K562 (cell line): Measurements from ENCODE around the gene SAMD8. TPM values are rescaled to one million over a fixed set of nuclear protein-coding genes. Genes with fewer than 3 reads are reported as not detected.

Source experiments
- CBX8 ChIP-seq: fragments of 200-600 bp; sonication (generic); IDR thresholded peaks from 2 replicates; pipeline ENCODE4 v1.6.1; 2012; ENCODE audit warnings: borderline replicate concordance, mixed run types, low read depth, mild to moderate bottlenecking, moderate library complexity, mixed read lengths, low read length, control low read depth, inconsistent platforms; ENCODE audit not compliant: poor library complexity, severe bottlenecking; ENCODE audit errors: extremely low read depth
- CCNT2 ChIP-seq: IDR thresholded peaks from 2 replicates; pipeline ENCODE4 v1.6.1; 2011; ENCODE audit warnings: borderline replicate concordance, low read depth, mild to moderate bottlenecking, moderate library complexity, mixed read lengths, low read length; ENCODE audit not compliant: insufficient read length; ENCODE audit errors: extremely low read depth
- CHD4 ChIP-seq: fragments of 200-600 bp; sonication (generic); IDR thresholded peaks from 3 replicates; pipeline ENCODE4 v1.6.1; 2012; ENCODE audit warnings: low read depth, mild to moderate bottlenecking, mixed read lengths, low read length, inconsistent platforms; ENCODE audit not compliant: insufficient read depth, insufficient replicate concordance, poor library complexity, severe bottlenecking
- COPS2 ChIP-seq: fragments of 450-650 bp; conservative IDR thresholded peaks from 2 replicates; pipeline ENCODE4 v1.6.1; 2016; ENCODE audit warnings: mild to moderate bottlenecking, moderate library complexity
- CREBBP ChIP-seq: IDR thresholded peaks from one replicate; pipeline ENCODE4 v1.6.1; 2012; ENCODE audit warnings: low read depth, mild to moderate bottlenecking, control low read depth, inconsistent platforms, low read length
- DPF2 ChIP-seq: fragments of 450-650 bp; IDR thresholded peaks from 2 replicates; pipeline ENCODE4 v1.6.1; 2016
- ELF4 ChIP-seq: fragments of 450-650 bp; formaldehyde crosslinking; IDR thresholded peaks from 2 replicates; pipeline ENCODE4 v1.4.0; 2022; ENCODE audit warnings: missing genetic modification characterization
- ESRRB ChIP-seq: fragments of 250-450 bp; sonication (Bioruptor Pico); IDR thresholded peaks from 2 replicates; pipeline ENCODE4 v1.5.0; 2020; ENCODE audit warnings: mild to moderate bottlenecking, moderate library complexity, borderline replicate concordance
- ETV6 ChIP-seq, 3 experiments: fragments of 150-350 bp in 1 of 3; sonication (generic) in 1 of 3; formaldehyde crosslinking in 1 of 3; IDR thresholded peaks; 2 replicates each; pipeline versions ENCODE4 v1.6.1 to v1.8.0; 2014 to 2022; ENCODE audit warnings: borderline replicate concordance in 2 of 3, low read depth in 2 of 3, antibody characterized with exemption in 1 of 3, low read length in 1 of 3, mild to moderate bottlenecking in 1 of 3, missing genetic modification reagents in 1 of 3
- NCOA1 ChIP-seq: fragments of 450-650 bp; IDR thresholded peaks from 2 replicates; pipeline ENCODE4 v1.6.1; 2016; ENCODE audit warnings: low read depth
- NFE2 ChIP-seq: IDR thresholded peaks from 2 replicates; pipeline ENCODE4 v1.6.1; 2014; ENCODE audit warnings: antibody characterized with exemption, low read depth
- SMARCA5 ChIP-seq: fragments of 450-650 bp; IDR thresholded peaks from 2 replicates; pipeline ENCODE4 v1.6.1; 2016
- SRSF9 ChIP-seq: fragments of 200-400 bp; formaldehyde crosslinking; IDR thresholded peaks from 2 replicates; pipeline ENCODE4 v1.6.1; 2017; ENCODE audit warnings: low read depth, low read length, borderline replicate concordance
- TAL1 ChIP-seq: fragments of 450-650 bp; IDR thresholded peaks from 2 replicates; pipeline ENCODE4 v1.6.1; 2016; ENCODE audit warnings: mild to moderate bottlenecking
- ZNF431 ChIP-seq: sonication (generic); formaldehyde crosslinking; IDR thresholded peaks from 2 replicates; pipeline ENCODE4 v1.8.0; 2022; ENCODE audit warnings: mild to moderate bottlenecking, missing genetic modification reagents
- polyA plus RNA-seq, 8 experiments: library from polyadenylated mRNA; depleted of rRNA in 4 of 8; stranded (reverse) in 5 of 8; unstranded in 3 of 8; fragments of >200 nt; fragmentation: Nextera tagmentation in 2 of 8; fragmentation: Illumina TruSeq in 1 of 8; extraction: Ambion mirVana in 2 of 8; extraction: Trizol in 1 of 8; gene quantifications; 2 replicates each; pipeline versions ENCODE4 v1.2.1 to v1.2.3, GENCODE V29; 2011 to 2014; ENCODE audit warnings: inconsistent platforms in 1 of 8, missing spikeins in 1 of 8
- total RNA-seq, 7 experiments: library from RNA; depleted of rRNA in 6 of 7; stranded (reverse); fragments of >200 nt in 6 of 7; fragmentation: Illumina TruSeq in 2 of 7; extraction: Trizol in 2 of 7; gene quantifications; 2 replicates each; pipeline versions ENCODE4 v1.2.1 to v1.2.3, GENCODE V29; 2011 to 2021; ENCODE audit warnings: low replicate concordance in 1 of 7
- TF ChIP-seq, protein P1 (sequence below): fragments of 250-450 bp; sonication (Bioruptor Pico); IDR thresholded peaks from 2 replicates; pipeline ENCODE4 v1.8.0; 2022; ENCODE audit warnings: moderate library complexity, mild to moderate bottlenecking, inconsistent platforms
- TF ChIP-seq, protein P2 (sequence below): IDR thresholded peaks from 3 replicates; pipeline ENCODE4 v1.6.1; 2011; ENCODE audit warnings: borderline replicate concordance, mild to moderate bottlenecking, moderate library complexity; ENCODE audit not compliant: insufficient read length; ENCODE audit errors: extremely low read depth
- TF ChIP-seq, protein P3 (sequence below): fragments of 250-450 bp; sonication (Bioruptor Pico); IDR thresholded peaks from 2 replicates; pipeline ENCODE4 v1.5.0; 2021
- TF ChIP-seq, protein P4 (sequence below), 3 experiments: fragments of 200-800 bp in 1 of 3; sonication (Bioruptor generic) in 1 of 3; sonication (generic) in 1 of 3; formaldehyde crosslinking in 1 of 3; IDR thresholded peaks; 2 replicates each; pipeline versions ENCODE4 v1.6.1 to v1.8.0; 2016 to 2022; ENCODE audit warnings: mild to moderate bottlenecking in 2 of 3, missing compliant biosample characterization in 2 of 3, missing genetic modification characterization in 2 of 3, missing genetic modification reagents in 1 of 3
- TF ChIP-seq, protein P5 (sequence below): fragments of 450-650 bp; IDR thresholded peaks from 2 replicates; pipeline ENCODE4 v1.6.1; 2016

The SAMD8 gene
- total and polyA plus RNA-seq, 9 of the 15 experiments (the other 6 are each of a cell fraction or from before 2014, with no cell fraction given), result 2.7 to 16.1 (median 6.2) TPM

DNA sequence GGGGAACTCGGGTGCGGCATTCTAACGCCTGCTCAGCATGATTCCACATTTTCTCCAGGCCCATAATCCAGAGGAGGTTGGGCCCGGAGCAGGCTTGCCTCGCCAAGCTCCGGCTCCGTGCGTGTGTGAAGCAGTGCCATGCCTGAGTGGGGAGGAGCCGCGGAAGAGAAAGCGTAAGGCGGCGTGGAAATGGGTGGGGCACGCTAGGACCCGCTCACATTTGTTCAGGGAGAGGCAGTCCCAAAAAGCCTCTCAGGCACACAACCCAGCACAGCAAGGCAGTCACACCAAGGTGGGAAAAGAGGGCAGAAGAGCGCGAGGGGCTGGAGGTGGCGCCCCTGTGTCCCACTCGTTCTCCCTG lies 98.4 kb downstream of the SAMD8 start (continued):
- TF ChIP-seq ETV6 (IDR thresholded peaks at IDR 0.05; ENCODE audit: borderline replicate concordance in 1 of 2, low read depth in 2 of 2, low read length in 1 of 2) (no peak), ETV6 (CRISPR knock-in tag; IDR thresholded peaks at IDR 0.05; ENCODE audit: borderline replicate concordance) (no peak), CCNT2 (no peak), NFE2 (peak; percentile 73), ZNF431 (CRISPR knock-in tag) (no peak), ESRRB (CRISPR knock-in tag) (no peak), NCOA1 (no peak; the same call in 1 of the 2 replicates), CHD4 (peak; percentile 39), SMARCA5 (peak; percentile 66), CREBBP (no peak), SRSF9 (no peak), CBX8 (no peak), ELF4 (no peak), DPF2 (peak; percentile 81), COPS2 (no peak), TAL1 (no peak)
- TF ChIP-seq, protein P1, sequence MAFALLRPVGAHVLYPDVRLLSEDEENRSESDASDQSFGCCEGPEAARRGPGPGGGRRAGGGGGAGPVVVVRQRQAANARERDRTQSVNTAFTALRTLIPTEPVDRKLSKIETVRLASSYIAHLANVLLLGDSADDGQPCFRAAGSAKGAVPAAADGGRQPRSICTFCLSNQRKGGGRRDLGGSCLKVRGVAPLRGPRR (CRISPR knock-in tag), result no peak
- TF ChIP-seq, protein P2, sequence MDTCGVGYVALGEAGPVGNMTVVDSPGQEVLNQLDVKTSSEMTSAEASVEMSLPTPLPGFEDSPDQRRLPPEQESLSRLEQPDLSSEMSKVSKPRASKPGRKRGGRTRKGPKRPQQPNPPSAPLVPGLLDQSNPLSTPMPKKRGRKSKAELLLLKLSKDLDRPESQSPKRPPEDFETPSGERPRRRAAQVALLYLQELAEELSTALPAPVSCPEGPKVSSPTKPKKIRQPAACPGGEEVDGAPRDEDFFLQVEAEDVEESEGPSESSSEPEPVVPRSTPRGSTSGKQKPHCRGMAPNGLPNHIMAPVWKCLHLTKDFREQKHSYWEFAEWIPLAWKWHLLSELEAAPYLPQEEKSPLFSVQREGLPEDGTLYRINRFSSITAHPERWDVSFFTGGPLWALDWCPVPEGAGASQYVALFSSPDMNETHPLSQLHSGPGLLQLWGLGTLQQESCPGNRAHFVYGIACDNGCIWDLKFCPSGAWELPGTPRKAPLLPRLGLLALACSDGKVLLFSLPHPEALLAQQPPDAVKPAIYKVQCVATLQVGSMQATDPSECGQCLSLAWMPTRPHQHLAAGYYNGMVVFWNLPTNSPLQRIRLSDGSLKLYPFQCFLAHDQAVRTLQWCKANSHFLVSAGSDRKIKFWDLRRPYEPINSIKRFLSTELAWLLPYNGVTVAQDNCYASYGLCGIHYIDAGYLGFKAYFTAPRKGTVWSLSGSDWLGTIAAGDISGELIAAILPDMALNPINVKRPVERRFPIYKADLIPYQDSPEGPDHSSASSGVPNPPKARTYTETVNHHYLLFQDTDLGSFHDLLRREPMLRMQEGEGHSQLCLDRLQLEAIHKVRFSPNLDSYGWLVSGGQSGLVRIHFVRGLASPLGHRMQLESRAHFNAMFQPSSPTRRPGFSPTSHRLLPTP, result no peak
- TF ChIP-seq, protein P3, sequence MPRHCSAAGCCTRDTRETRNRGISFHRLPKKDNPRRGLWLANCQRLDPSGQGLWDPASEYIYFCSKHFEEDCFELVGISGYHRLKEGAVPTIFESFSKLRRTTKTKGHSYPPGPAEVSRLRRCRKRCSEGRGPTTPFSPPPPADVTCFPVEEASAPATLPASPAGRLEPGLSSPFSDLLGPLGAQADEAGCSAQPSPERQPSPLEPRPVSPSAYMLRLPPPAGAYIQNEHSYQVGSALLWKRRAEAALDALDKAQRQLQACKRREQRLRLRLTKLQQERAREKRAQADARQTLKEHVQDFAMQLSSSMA (CRISPR knock-in tag), result no peak
- TF ChIP-seq, protein P4, sequence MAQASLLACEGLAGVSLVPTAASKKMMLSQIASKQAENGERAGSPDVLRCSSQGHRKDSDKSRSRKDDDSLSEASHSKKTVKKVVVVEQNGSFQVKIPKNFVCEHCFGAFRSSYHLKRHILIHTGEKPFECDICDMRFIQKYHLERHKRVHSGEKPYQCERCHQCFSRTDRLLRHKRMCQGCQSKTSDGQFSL (CRISPR knock-in tag; IDR thresholded peaks at IDR 0.05), result 0 out of 2 replicates have a peak, but pooled peaks have one; percentile 49
- TF ChIP-seq, protein P4 (tag; IDR thresholded peaks at IDR 0.05), result no peak; a peak in 1 of 4 replicates
- TF ChIP-seq, protein P5, sequence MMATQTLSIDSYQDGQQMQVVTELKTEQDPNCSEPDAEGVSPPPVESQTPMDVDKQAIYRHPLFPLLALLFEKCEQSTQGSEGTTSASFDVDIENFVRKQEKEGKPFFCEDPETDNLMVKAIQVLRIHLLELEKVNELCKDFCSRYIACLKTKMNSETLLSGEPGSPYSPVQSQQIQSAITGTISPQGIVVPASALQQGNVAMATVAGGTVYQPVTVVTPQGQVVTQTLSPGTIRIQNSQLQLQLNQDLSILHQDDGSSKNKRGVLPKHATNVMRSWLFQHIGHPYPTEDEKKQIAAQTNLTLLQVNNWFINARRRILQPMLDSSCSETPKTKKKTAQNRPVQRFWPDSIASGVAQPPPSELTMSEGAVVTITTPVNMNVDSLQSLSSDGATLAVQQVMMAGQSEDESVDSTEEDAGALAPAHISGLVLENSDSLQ, result no peak
